Chondrocyte (in vitro differentiated cells): ENCODE measurements around the gene DMD. TPM values are rescaled to one million over a fixed set of nuclear protein-coding genes. Genes with fewer than 3 reads are reported as not detected.

ENCODE experiments used
- DNase-seq: peaks from one replicate; pipeline ENCODE4 v3.0.0; 2021; ENCODE audit warnings: mixed read lengths, low spot score
- H3K27ac Mint-ChIP-seq: one replicate; pipeline ENCODE4 v1.8.0; 2021; ENCODE audit warnings: mild to moderate bottlenecking, moderate library complexity, mixed read lengths; ENCODE audit not compliant: unreplicated experiment
- H3K27me3 Mint-ChIP-seq: 2 replicates; pipeline ENCODE4 v1.8.0; 2021; ENCODE audit warnings: low read depth, mixed read lengths
- H3K36me3 Mint-ChIP-seq: 2 replicates; pipeline ENCODE4 v1.8.0; 2021; ENCODE audit warnings: low read depth, mixed read lengths
- H3K4me1 Mint-ChIP-seq: 2 replicates; pipeline ENCODE4 v1.8.0; 2021; ENCODE audit warnings: low read depth, mild to moderate bottlenecking, mixed read lengths
- H3K4me3 Mint-ChIP-seq: one replicate; pipeline ENCODE4 v1.8.0; 2021; ENCODE audit warnings: mild to moderate bottlenecking, moderate library complexity, mixed read lengths; ENCODE audit not compliant: unreplicated experiment
- H3K9me3 Mint-ChIP-seq: 2 replicates; pipeline ENCODE4 v1.8.0; 2021; ENCODE audit warnings: low read depth, mixed read lengths
- CTCF ChIP-seq: fragments of 200-600 bp; sonication (generic); IDR thresholded peaks from 2 replicates; pipeline ENCODE4 v1.5.0; 2021; ENCODE audit warnings: antibody characterized with exemption, mild to moderate bottlenecking, moderate library complexity
- total RNA-seq: library from RNA; stranded (reverse); gene quantifications from 3 replicates; pipeline ENCODE4 v1.2.1, GENCODE V29; 2021

The DMD gene
- total RNA-seq, 1 donor from 2014 or later: 201 TPM

GRCh38 chrX:33062041-33062440 lies 149.3 kb downstream of the DMD start:
- Mint-ChIP-seq H3K27ac (no peak overlapping the region), H3K4me3 (no peak overlapping the region), H3K9me3 (no peaks in the 10 kb centered on the region), H3K4me1 (no peaks in the 10 kb centered on the region), H3K36me3 (no peaks in the 10 kb centered on the region), H3K27me3 (no peaks in the 10 kb centered on the region)
- no peak for DNase-seq
- TF ChIP-seq CTCF: no peak

- Mint-ChIP-seq H3K27me3 (no peaks in the 10 kb centered on the region), H3K4me3 (no peak overlapping the region), H3K36me3 (no peaks in the 10 kb centered on the region), H3K9me3 (peaks cover 2% of the 10 kb centered on the region), H3K4me1 (no peaks in the 10 kb centered on the region), H3K27ac (no peak overlapping the region)
- DNase-seq: no peak
- TF ChIP-seq CTCF: no peak
These were observed 158.3 kb downstream of the DMD start for GRCh38 chrX:33053001-33053400.

- no peak for DNase-seq
- TF ChIP-seq CTCF: no peak
- Mint-ChIP-seq H3K27me3 (no peaks in the 10 kb centered on the region), H3K4me3 (no peak overlapping the region), H3K27ac (no peak overlapping the region), H3K36me3 (no peaks in the 10 kb centered on the region), H3K4me1 (no peaks in the 10 kb centered on the region), H3K9me3 (no peaks in the 10 kb centered on the region)
These were observed 165.5 kb downstream of the DMD start for GRCh38 chrX:33045882-33046281.

GRCh38 chrX:33045245-33045644 lies 166.1 kb downstream of the DMD start:
- no peaks in the 10 kb centered on the region for H3K27me3 Mint-ChIP-seq
- TF ChIP-seq CTCF: no peak
- H3K36me3 Mint-ChIP-seq: no peaks in the 10 kb centered on the region
- no peak overlapping the region for H3K27ac Mint-ChIP-seq
- DNase-seq: no peak
- no peak overlapping the region for H3K4me3 Mint-ChIP-seq
- H3K9me3 Mint-ChIP-seq: no peaks in the 10 kb centered on the region
- no peaks in the 10 kb centered on the region for H3K4me1 Mint-ChIP-seq

GRCh38 chrX:33041141-33041540 lies 170.2 kb downstream of the DMD start:
- Mint-ChIP-seq H3K9me3 (peaks cover 5% of the 10 kb centered on the region), H3K27ac (no peak overlapping the region), H3K27me3 (no peaks in the 10 kb centered on the region), H3K4me1 (no peaks in the 10 kb centered on the region), H3K4me3 (no peak overlapping the region), H3K36me3 (no peaks in the 10 kb centered on the region)
- DNase-seq: no peak
- no peak for TF ChIP-seq CTCF
